ENCODE results near the gene PEMT.
A peak's percentile ranks its signal among the peaks of the same experiment; 100 is the strongest.

The PEMT gene

DNA sequence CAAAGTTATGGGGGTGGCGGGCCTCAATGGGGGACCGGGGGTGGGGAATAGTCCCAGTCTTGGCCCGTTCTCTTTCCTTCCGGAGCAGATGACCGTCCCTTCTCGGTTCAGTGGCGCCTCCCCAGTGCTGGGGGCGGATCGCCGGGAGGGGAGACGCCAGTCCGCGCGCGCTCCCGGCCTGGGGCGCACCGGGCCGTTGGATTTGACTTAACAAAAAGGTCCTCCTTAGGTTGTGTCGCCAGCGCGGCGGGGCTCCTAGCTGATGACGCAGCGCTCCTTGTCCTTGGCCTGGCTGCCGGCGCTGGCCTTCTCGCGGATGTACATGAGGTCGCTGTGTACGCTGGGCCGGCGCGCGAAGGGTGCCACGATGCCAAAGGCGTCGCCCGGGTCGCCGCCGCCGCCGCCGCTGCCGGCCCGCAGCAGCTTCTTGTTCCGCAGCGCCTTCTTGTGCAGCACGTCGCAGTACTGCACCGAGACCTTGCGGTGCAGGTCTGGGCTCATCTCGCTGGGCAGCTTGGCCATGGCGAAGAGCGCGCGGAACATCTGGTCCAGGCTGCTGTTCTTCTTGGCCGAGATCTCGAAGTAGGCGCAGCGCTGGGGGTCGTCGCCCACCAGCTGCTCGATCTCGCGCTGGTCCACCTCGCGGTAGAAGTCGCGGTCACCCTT lies 96.5 kb downstream of the PEMT start:
- DNase-seq: peak; percentile 45 to 56
- H4K91ac ChIP-seq (ENCODE audit: low read depth, low read length): no peak overlapping the region
- WGBS (ENCODE audit: extremely low coverage, insufficient coverage, insufficient read length): no CpG with 5 or more reads among the region's 71 CpGs
- no peak overlapping the region for H3K18ac ChIP-seq (ENCODE audit: low read length)
- H2BK12ac ChIP-seq (ENCODE audit: low read length): no peak overlapping the region
- no peak overlapping the region for H2BK120ac ChIP-seq (ENCODE audit: insufficient read depth, low read length, poor library complexity)
- no peak overlapping the region for H2BK5ac ChIP-seq (ENCODE audit: low read depth, low read length, poor library complexity)
- no peak overlapping the region for H3K9ac ChIP-seq (ENCODE audit: low read length)
- H3K27me3 ChIP-seq (ENCODE audit: insufficient read depth, low read length): peaks cover 17% of the 10 kb centered on the region
- no peak overlapping the region for H2AK5ac ChIP-seq (ENCODE audit: low read length)
- peak overlapping the region; percentile 40 for H2AFZ ChIP-seq (ENCODE audit: insufficient read depth, low read length, poor library complexity)
- H3K79me2 ChIP-seq (ENCODE audit: control insufficient read depth, insufficient read depth, low read length, poor library complexity): no peaks in the 10 kb centered on the region
- peaks cover 15 to 22% of the 10 kb centered on the region in 2 experiments for H3K36me3 ChIP-seq (ENCODE audit: control insufficient read depth in 1 of 2, insufficient read depth in 2 of 2, low read length in 2 of 2)
- peak overlapping the region; percentile 54 for H3K4me3 ChIP-seq (ENCODE audit: low read depth, low read length)
- H4K12ac ChIP-seq (ENCODE audit: low read depth, low read length): peak overlapping the region; percentile 0
- H3K4me1 ChIP-seq (ENCODE audit: control insufficient read depth in 1 of 2, insufficient read depth in 2 of 2, low read length in 2 of 2): peaks cover 10 to 19% of the 10 kb centered on the region in 2 experiments
- H3K9me3 ChIP-seq (ENCODE audit: insufficient read depth, low read depth, low read length): peaks cover 2% of the 10 kb centered on the region
- no peaks in the 10 kb centered on the region for H3K79me1 ChIP-seq (ENCODE audit: low read length)
- no peak overlapping the region for H4K8ac ChIP-seq (ENCODE audit: low read depth, low read length)
- H3K27ac ChIP-seq (ENCODE audit: low read depth, low read length): no peak overlapping the region
- H3K4ac ChIP-seq (ENCODE audit: low read depth, low read length): no peak overlapping the region
- H3K4me2 ChIP-seq (ENCODE audit: low read length): peak overlapping the region; percentile 61
- no peak overlapping the region for H3K23ac ChIP-seq (ENCODE audit: low read length)
- H3K14ac ChIP-seq (ENCODE audit: low read length): no peak overlapping the region

DNA sequence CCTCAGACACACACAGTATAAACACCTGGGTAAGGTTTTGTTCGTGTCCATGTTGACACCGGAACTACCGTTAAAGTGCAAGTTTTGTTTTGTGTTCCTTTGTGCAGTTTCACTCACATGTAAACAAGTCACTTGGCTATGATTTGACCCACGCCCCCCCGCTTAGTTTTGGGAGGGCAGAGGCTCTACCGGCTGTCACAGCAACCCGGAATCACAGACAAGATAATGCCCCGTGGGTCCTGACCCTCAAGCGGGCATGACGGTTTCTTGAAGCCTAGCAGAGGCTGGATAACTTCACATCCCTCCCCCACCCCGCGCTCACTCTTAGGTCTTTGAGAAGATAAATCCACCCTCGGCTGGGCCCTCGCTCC lies 97.0 kb downstream of the PEMT start:
- no peaks in the 10 kb centered on the region for H3K79me1 ChIP-seq (ENCODE audit: low read length)
- H3K36me3 ChIP-seq (ENCODE audit: control insufficient read depth in 1 of 2, insufficient read depth in 2 of 2, low read length in 2 of 2): peaks cover 15 to 22% of the 10 kb centered on the region in 2 experiments
- H4K8ac ChIP-seq (ENCODE audit: low read depth, low read length): no peak overlapping the region
- no peak overlapping the region for H3K4ac ChIP-seq (ENCODE audit: low read depth, low read length)
- H4K91ac ChIP-seq (ENCODE audit: low read depth, low read length): no peak overlapping the region
- no peak overlapping the region for H2BK12ac ChIP-seq (ENCODE audit: low read length)
- no CpG with 5 or more reads among the region's 14 CpGs for WGBS (ENCODE audit: extremely low coverage, insufficient coverage, insufficient read length)
- H3K4me3 ChIP-seq (ENCODE audit: low read depth, low read length): no peak overlapping the region
- no peak overlapping the region for H4K12ac ChIP-seq (ENCODE audit: low read depth, low read length)
- H2AFZ ChIP-seq (ENCODE audit: insufficient read depth, low read length, poor library complexity): no peak overlapping the region
- no peak overlapping the region for H2AK5ac ChIP-seq (ENCODE audit: low read length)
- no peak overlapping the region for H3K23ac ChIP-seq (ENCODE audit: low read length)
- peaks cover 17% of the 10 kb centered on the region for H3K27me3 ChIP-seq (ENCODE audit: insufficient read depth, low read length)
- peak in 1 of 2 donors; percentile 3 for DNase-seq
- H3K27ac ChIP-seq (ENCODE audit: low read depth, low read length): no peak overlapping the region
- peak overlapping the region; percentile 61 for H3K4me2 ChIP-seq (ENCODE audit: low read length)
- no peak overlapping the region for H2BK120ac ChIP-seq (ENCODE audit: insufficient read depth, low read length, poor library complexity)
- H3K9me3 ChIP-seq (ENCODE audit: insufficient read depth, low read depth, low read length): no peaks in the 10 kb centered on the region
- no peaks in the 10 kb centered on the region for H3K79me2 ChIP-seq (ENCODE audit: control insufficient read depth, insufficient read depth, low read length, poor library complexity)
- no peak overlapping the region for H3K9ac ChIP-seq (ENCODE audit: low read length)
- H2BK5ac ChIP-seq (ENCODE audit: low read depth, low read length, poor library complexity): no peak overlapping the region
- H3K4me1 ChIP-seq (ENCODE audit: control insufficient read depth in 1 of 2, insufficient read depth in 2 of 2, low read length in 2 of 2): peaks cover 10 to 19% of the 10 kb centered on the region in 2 experiments
- no peak overlapping the region for H3K14ac ChIP-seq (ENCODE audit: low read length)
- no peak overlapping the region for H3K18ac ChIP-seq (ENCODE audit: low read length)

DNA sequence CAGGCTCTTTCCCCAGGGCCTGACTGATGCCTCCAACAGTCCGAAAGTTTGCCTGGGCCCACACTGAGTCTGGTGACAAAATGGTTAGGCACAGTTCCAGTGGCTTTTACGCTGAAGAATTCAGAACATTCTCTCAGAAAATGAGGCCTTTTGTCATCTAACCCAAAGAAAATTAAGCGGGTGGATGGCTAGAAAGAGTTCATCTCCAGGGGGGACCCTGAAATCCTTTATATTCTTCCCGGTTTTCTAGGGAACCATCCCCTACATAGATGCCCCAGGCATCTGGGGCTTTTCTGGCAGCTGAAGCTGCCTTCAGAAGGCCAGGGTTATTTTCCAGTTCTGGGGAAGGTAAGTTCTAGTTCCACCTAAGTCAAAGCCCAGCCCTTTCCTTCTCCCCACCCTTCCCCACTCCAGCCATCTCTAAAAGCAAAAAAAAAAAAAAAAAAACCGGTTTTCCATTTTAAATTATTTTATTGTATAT lies 97.5 kb downstream of the PEMT start:
- no peak overlapping the region for H3K27ac ChIP-seq (ENCODE audit: low read depth, low read length)
- H2AFZ ChIP-seq (ENCODE audit: insufficient read depth, low read length, poor library complexity): no peak overlapping the region
- no peak overlapping the region for H4K12ac ChIP-seq (ENCODE audit: low read depth, low read length)
- H3K4ac ChIP-seq (ENCODE audit: low read depth, low read length): no peak overlapping the region
- H3K4me3 ChIP-seq (ENCODE audit: low read depth, low read length): no peak overlapping the region
- no peak overlapping the region for H2BK5ac ChIP-seq (ENCODE audit: low read depth, low read length, poor library complexity)
- H3K79me2 ChIP-seq (ENCODE audit: control insufficient read depth, insufficient read depth, low read length, poor library complexity): no peaks in the 10 kb centered on the region
- no peak overlapping the region for H4K91ac ChIP-seq (ENCODE audit: low read depth, low read length)
- DNase-seq: no peak
- H3K14ac ChIP-seq (ENCODE audit: low read length): no peak overlapping the region
- H3K9me3 ChIP-seq (ENCODE audit: insufficient read depth, low read depth, low read length): no peaks in the 10 kb centered on the region
- no peak overlapping the region for H3K9ac ChIP-seq (ENCODE audit: low read length)
- H3K23ac ChIP-seq (ENCODE audit: low read length): no peak overlapping the region
- no peaks in the 10 kb centered on the region for H3K79me1 ChIP-seq (ENCODE audit: low read length)
- no peak overlapping the region for H3K18ac ChIP-seq (ENCODE audit: low read length)
- H4K8ac ChIP-seq (ENCODE audit: low read depth, low read length): no peak overlapping the region
- no peak overlapping the region for H3K4me2 ChIP-seq (ENCODE audit: low read length)
- peaks cover 10 to 19% of the 10 kb centered on the region in 2 experiments for H3K4me1 ChIP-seq (ENCODE audit: control insufficient read depth in 1 of 2, insufficient read depth in 2 of 2, low read length in 2 of 2)
- H3K36me3 ChIP-seq (ENCODE audit: control insufficient read depth in 1 of 2, insufficient read depth in 2 of 2, low read length in 2 of 2): peaks cover 15 to 22% of the 10 kb centered on the region in 2 experiments
- H2BK120ac ChIP-seq (ENCODE audit: insufficient read depth, low read length, poor library complexity): no peak overlapping the region
- peaks cover 17% of the 10 kb centered on the region for H3K27me3 ChIP-seq (ENCODE audit: insufficient read depth, low read length)
- no peak overlapping the region for H2AK5ac ChIP-seq (ENCODE audit: low read length)
- no CpG with 5 or more reads among the region's 5 CpGs for WGBS (ENCODE audit: extremely low coverage, insufficient coverage, insufficient read length)
- H2BK12ac ChIP-seq (ENCODE audit: low read length): no peak overlapping the region

- no peak overlapping the region for H4K8ac ChIP-seq (ENCODE audit: low read depth, low read length)
- no peaks in the 10 kb centered on the region for H3K79me1 ChIP-seq (ENCODE audit: low read length)
- no peak overlapping the region for H3K9ac ChIP-seq (ENCODE audit: low read length)
- H3K36me3 ChIP-seq (ENCODE audit: control insufficient read depth in 1 of 2, insufficient read depth in 2 of 2, low read length in 2 of 2): peaks cover 15 to 23% of the 10 kb centered on the region in 2 experiments
- no peak overlapping the region for H3K4me2 ChIP-seq (ENCODE audit: low read length)
- no peak overlapping the region for H3K27ac ChIP-seq (ENCODE audit: low read depth, low read length)
- no peaks in the 10 kb centered on the region for H3K9me3 ChIP-seq (ENCODE audit: insufficient read depth, low read depth, low read length)
- H2BK5ac ChIP-seq (ENCODE audit: low read depth, low read length, poor library complexity): no peak overlapping the region
- no peak overlapping the region for H2BK120ac ChIP-seq (ENCODE audit: insufficient read depth, low read length, poor library complexity)
- H3K27me3 ChIP-seq (ENCODE audit: insufficient read depth, low read length): peaks cover 17% of the 10 kb centered on the region
- H3K4me3 ChIP-seq (ENCODE audit: low read depth, low read length): no peak overlapping the region
- H3K4me1 ChIP-seq (ENCODE audit: control insufficient read depth in 1 of 2, insufficient read depth in 2 of 2, low read length in 2 of 2): peaks cover 10 to 19% of the 10 kb centered on the region in 2 experiments
- DNase-seq: no peak
- no peak overlapping the region for H4K12ac ChIP-seq (ENCODE audit: low read depth, low read length)
- no peak overlapping the region for H2BK12ac ChIP-seq (ENCODE audit: low read length)
- H3K4ac ChIP-seq (ENCODE audit: low read depth, low read length): no peak overlapping the region
- H4K91ac ChIP-seq (ENCODE audit: low read depth, low read length): no peak overlapping the region
- H3K14ac ChIP-seq (ENCODE audit: low read length): no peak overlapping the region
- H2AK5ac ChIP-seq (ENCODE audit: low read length): no peak overlapping the region
- H3K18ac ChIP-seq (ENCODE audit: low read length): no peak overlapping the region
- WGBS (ENCODE audit: extremely low coverage, insufficient coverage, insufficient read length): no CpG with 5 or more reads among the region's 15 CpGs
- no peak overlapping the region for H2AFZ ChIP-seq (ENCODE audit: insufficient read depth, low read length, poor library complexity)
- no peak overlapping the region for H3K23ac ChIP-seq (ENCODE audit: low read length)
- no peaks in the 10 kb centered on the region for H3K79me2 ChIP-seq (ENCODE audit: control insufficient read depth, insufficient read depth, low read length, poor library complexity)
Measured at GRCh38 chr17:17493249-17493985, 98.1 kb downstream of the PEMT start.
